Upper lobe of left lung (tissue), 4 donors: Measurements from ENCODE around the gene ACCS.

Experiments used
- EP300 ChIP-seq, 4 donors: sonication (generic); formaldehyde crosslinking; IDR thresholded peaks; one replicate each; pipeline ENCODE4 v1.5.1; 2017; ENCODE audit warnings: antibody characterized with exemption in 4 of 4, control low read depth in 2 of 4
- POLR2AphosphoS5 ChIP-seq, 2 donors: sonication (generic); formaldehyde crosslinking; IDR thresholded peaks; one replicate each; pipeline ENCODE4 v1.5.1; 2017; ENCODE audit warnings: antibody characterized with exemption in 2 of 2
- TF ChIP-seq, protein P1 (sequence below), 6 experiments: fragments of 450-650 bp in 4 of 6; fragments of 200-600 bp in 2 of 6; sonication (generic) in 2 of 6; IDR thresholded peaks; one replicate each; pipeline ENCODE4 v1.5.1; 2016 to 2019; ENCODE audit warnings: antibody characterized with exemption in 6 of 6

DNA sequence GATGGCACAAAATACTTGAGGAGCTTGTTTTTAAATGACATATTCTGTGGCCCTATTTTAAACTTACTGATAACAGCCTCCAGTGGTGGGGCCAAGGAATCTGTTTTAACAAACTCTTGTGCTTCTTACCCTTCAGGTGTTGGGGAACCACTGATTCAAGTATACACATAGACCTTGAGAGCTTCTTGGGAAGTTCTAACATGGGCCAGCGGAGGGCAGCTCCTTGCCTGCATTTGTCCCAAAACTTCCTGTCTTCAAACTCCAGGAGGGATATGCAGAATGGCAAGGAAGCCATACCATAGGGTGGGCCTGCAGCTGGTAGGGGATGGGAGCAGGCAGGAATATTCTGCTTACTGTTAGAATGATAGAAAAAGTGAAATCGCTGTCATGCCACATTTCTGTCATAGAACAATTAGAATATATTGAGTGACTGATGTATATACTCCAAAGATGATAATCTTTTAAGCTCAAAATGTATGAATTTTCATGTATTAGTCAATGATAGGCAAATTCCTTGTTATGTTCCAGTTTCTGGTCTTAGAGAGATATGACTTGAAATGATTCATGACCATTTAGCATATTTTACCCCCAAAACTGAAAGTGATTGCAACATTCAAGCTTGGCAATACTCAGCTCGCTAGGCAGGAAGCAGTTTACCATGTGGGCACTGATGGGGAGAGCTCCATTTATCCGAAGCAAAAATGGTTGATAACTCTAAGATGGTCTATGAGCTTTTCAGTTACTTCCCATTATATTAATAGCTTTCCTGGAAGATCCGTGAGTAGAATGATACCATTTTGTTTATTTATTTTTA is 38.6 kb downstream of the ACCS start:
- no peak for TF ChIP-seq POLR2AphosphoS5 (IDR thresholded peaks at IDR 0.05)
- TF ChIP-seq EP300 (IDR thresholded peaks at IDR 0.05) = no peak
- TF ChIP-seq, protein P1, sequence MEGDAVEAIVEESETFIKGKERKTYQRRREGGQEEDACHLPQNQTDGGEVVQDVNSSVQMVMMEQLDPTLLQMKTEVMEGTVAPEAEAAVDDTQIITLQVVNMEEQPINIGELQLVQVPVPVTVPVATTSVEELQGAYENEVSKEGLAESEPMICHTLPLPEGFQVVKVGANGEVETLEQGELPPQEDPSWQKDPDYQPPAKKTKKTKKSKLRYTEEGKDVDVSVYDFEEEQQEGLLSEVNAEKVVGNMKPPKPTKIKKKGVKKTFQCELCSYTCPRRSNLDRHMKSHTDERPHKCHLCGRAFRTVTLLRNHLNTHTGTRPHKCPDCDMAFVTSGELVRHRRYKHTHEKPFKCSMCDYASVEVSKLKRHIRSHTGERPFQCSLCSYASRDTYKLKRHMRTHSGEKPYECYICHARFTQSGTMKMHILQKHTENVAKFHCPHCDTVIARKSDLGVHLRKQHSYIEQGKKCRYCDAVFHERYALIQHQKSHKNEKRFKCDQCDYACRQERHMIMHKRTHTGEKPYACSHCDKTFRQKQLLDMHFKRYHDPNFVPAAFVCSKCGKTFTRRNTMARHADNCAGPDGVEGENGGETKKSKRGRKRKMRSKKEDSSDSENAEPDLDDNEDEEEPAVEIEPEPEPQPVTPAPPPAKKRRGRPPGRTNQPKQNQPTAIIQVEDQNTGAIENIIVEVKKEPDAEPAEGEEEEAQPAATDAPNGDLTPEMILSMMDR (IDR thresholded peaks at IDR 0.05) = no peak
